NCI-H128 (cell line): ENCODE data around the gene KEAP1.

Experiments used
- DNase-seq: peaks from one replicate; lab custom pipeline; 2025; ENCODE audit not compliant: unreplicated experiment; lab: John Stamatoyannopoulos, UW

The KEAP1 gene

GRCh38 chr19:10525636-10526035 is 22.5 kb upstream of the KEAP1 start:
- no peak for DNase-seq

- DNase-seq: no peak
Observed at GRCh38 chr19:10523135-10523636, 20.0 kb upstream of the KEAP1 start.

- no peak for DNase-seq
Observed at GRCh38 chr19:10521461-10522171, 18.5 kb upstream of the KEAP1 start.

- DNase-seq: no peak
Observed at GRCh38 chr19:10520652-10521318, 17.6 kb upstream of the KEAP1 start.

GRCh38 chr19:10519421-10519820 is 16.3 kb upstream of the KEAP1 start:
- no peak for DNase-seq

GRCh38 chr19:10518444-10519361 is 15.5 kb upstream of the KEAP1 start:
- no peak for DNase-seq

- DNase-seq: no peak
Observed at GRCh38 chr19:10517760-10518443, 14.7 kb upstream of the KEAP1 start.

GRCh38 chr19:10517361-10517759 is 14.2 kb upstream of the KEAP1 start, which contains the start of gene S1PR5:
TSS of gene S1PR5 (minus strand) at chr19:10517447. CDS start at chr19:10515011, 2,436 bp downstream.
- DNase-seq: no peak

- DNase-seq: no peak
Observed at GRCh38 chr19:10516671-10517286, 13.6 kb upstream of the KEAP1 start.

- DNase-seq: no peak
Observed at GRCh38 chr19:10516064-10516385, 12.9 kb upstream of the KEAP1 start.

GRCh38 chr19:10514211-10515145 is 11.3 kb upstream of the KEAP1 start:
- no peak for DNase-seq

GRCh38 chr19:10513223-10513622 is 10.1 kb upstream of the KEAP1 start:
- DNase-seq: no peak

- DNase-seq: no peak
Observed at GRCh38 chr19:10510301-10510802, 7.2 kb upstream of the KEAP1 start.

- no peak for DNase-seq
Observed at GRCh38 chr19:10508707-10509106, 5.6 kb upstream of the KEAP1 start.

- DNase-seq: no peak
Observed at GRCh38 chr19:10508036-10508435, 4.9 kb upstream of the KEAP1 start.

- DNase-seq: peak; percentile 31
Observed at GRCh38 chr19:10505583-10506229, 2.5 kb upstream of the KEAP1 start.

GRCh38 chr19:10502524-10503001 is 593 bp downstream of the KEAP1 start:
- peak; percentile 86 for DNase-seq

GRCh38 chr19:10501971-10502523 is 1.1 kb downstream of the KEAP1 start:
- DNase-seq: peak; percentile 40
